ENCODE data around the gene PTPRF.
"Not testable (repeated sequence)": the region's sequence is repeated elsewhere in the genome, so short reads cannot be mapped to it uniquely, and the experiment has no call there.

The PTPRF gene

GRCh38 chr1:43638381-43638780 is 107.7 kb downstream of the PTPRF start:
- POLR2A ChIA-PET; H3K36me3 ChIP-seq (ENCODE audit: control insufficient read depth in 4 of 4, insufficient read depth in 4 of 4, low read length in 3 of 4); DNase-seq; CTCF ChIA-PET; H3K27ac ChIP-seq (ENCODE audit: insufficient read depth in 1 of 2, low read depth in 1 of 2, low read length in 2 of 2, poor library complexity in 1 of 2, severe bottlenecking in 2 of 2); H3K27me3 ChIP-seq (replicated peaks in 2 of 5; ENCODE audit: control insufficient read depth in 4 of 5, insufficient read depth in 5 of 5, low read length in 4 of 5); H3K9me3 ChIP-seq (ENCODE audit: control extremely low read depth in 1 of 5, control insufficient read depth in 4 of 5, insufficient read depth in 2 of 5, low read depth in 1 of 5, low read length in 4 of 5); H3K4me1 ChIP-seq (ENCODE audit: control extremely low read depth in 1 of 4, control insufficient read depth in 4 of 4, insufficient read depth in 4 of 4, low read length in 3 of 4); H3K4me3 ChIP-seq (ENCODE audit: control insufficient read depth in 1 of 7, extremely low read depth in 1 of 7, insufficient read depth in 4 of 7, low read depth in 2 of 7, low read length in 6 of 7): not testable (repeated sequence)
- no CpG with 5 or more reads among the region's 4 CpGs for WGBS (ENCODE audit: insufficient coverage)

- H3K4me1 ChIP-seq (ENCODE audit: control extremely low read depth in 1 of 4, control insufficient read depth in 4 of 4, insufficient read depth in 4 of 4, low read length in 3 of 4), result no peaks in the 10 kb centered on the region
- H3K4me3 ChIP-seq (ENCODE audit: control insufficient read depth in 1 of 7, extremely low read depth in 1 of 7, insufficient read depth in 4 of 7, low read depth in 2 of 7, low read length in 6 of 7), result no peak overlapping the region
- H3K27ac ChIP-seq (ENCODE audit: insufficient read depth in 1 of 2, low read depth in 1 of 2, low read length in 2 of 2, poor library complexity in 1 of 2, severe bottlenecking in 2 of 2), result no peak overlapping the region
- WGBS (ENCODE audit: insufficient coverage), result 84% methylated on average over 5 of the region's 5 CpGs
- CTCF ChIA-PET, result interaction anchor here (1.3 to 2.3 kb wide), 2 partner anchors 13 to 86 kb away, joined by 4 to 8 read pairs; no protein-coding TSS in a partner anchor
- H3K36me3 ChIP-seq (ENCODE audit: control insufficient read depth in 4 of 4, insufficient read depth in 4 of 4, low read length in 3 of 4), result no peaks in the 10 kb centered on the region
- POLR2A ChIA-PET, result no interaction called here
- peaks cover 0 to 2% (median 0%) of the 10 kb centered on the region in 5 experiments for H3K27me3 ChIP-seq (replicated peaks in 2 of 5; ENCODE audit: control insufficient read depth in 4 of 5, insufficient read depth in 5 of 5, low read length in 4 of 5)
- no peak for DNase-seq
- no peaks in the 10 kb centered on the region for H3K9me3 ChIP-seq (ENCODE audit: control extremely low read depth in 1 of 5, control insufficient read depth in 4 of 5, insufficient read depth in 2 of 5, low read depth in 1 of 5, low read length in 4 of 5)
These were observed 109.5 kb downstream of the PTPRF start for GRCh38 chr1:43639976-43640794.

GRCh38 chr1:43644558-43644957 is 113.9 kb downstream of the PTPRF start:
- 83% methylated on average over 1 of the region's 1 CpG for WGBS (ENCODE audit: insufficient coverage)
- CTCF ChIA-PET, result interaction anchor here (1.1 to 1.4 kb wide), 3 partner anchors 9 to 91 kb away, joined by 3 to 6 read pairs (median 3); no protein-coding TSS in a partner anchor
- no peak overlapping the region for H3K27ac ChIP-seq (ENCODE audit: insufficient read depth in 1 of 2, low read depth in 1 of 2, low read length in 2 of 2, poor library complexity in 1 of 2, severe bottlenecking in 2 of 2)

GRCh38 chr1:43645461-43645860 is 114.8 kb downstream of the PTPRF start:
- POLR2A ChIA-PET, result no interaction called here
- CTCF ChIA-PET, result interaction anchor here (1.1 to 1.4 kb wide), 3 partner anchors 8 to 92 kb away, joined by 3 to 6 read pairs (median 3); no protein-coding TSS in a partner anchor
- DNase-seq, result no peak
- Histone ChIP-seq H3K36me3 (ENCODE audit: control insufficient read depth in 4 of 4, insufficient read depth in 4 of 4, low read length in 3 of 4) (no peaks in the 10 kb centered on the region), H3K27ac (ENCODE audit: insufficient read depth in 1 of 2, low read depth in 1 of 2, low read length in 2 of 2, poor library complexity in 1 of 2, severe bottlenecking in 2 of 2) (no peak overlapping the region), H3K27me3 (replicated peaks in 2 of 5; ENCODE audit: control insufficient read depth in 4 of 5, insufficient read depth in 5 of 5, low read length in 4 of 5) (peaks cover 0 to 3% (median 0%) of the 10 kb centered on the region in 5 experiments), H3K9me3 (ENCODE audit: control extremely low read depth in 1 of 5, control insufficient read depth in 4 of 5, insufficient read depth in 2 of 5, low read depth in 1 of 5, low read length in 4 of 5) (no peaks in the 10 kb centered on the region), H3K4me3 (ENCODE audit: control insufficient read depth in 1 of 7, extremely low read depth in 1 of 7, insufficient read depth in 4 of 7, low read depth in 2 of 7, low read length in 6 of 7) (no peak overlapping the region), H3K4me1 (ENCODE audit: control extremely low read depth in 1 of 4, control insufficient read depth in 4 of 4, insufficient read depth in 4 of 4, low read length in 3 of 4) (peaks cover 0 to 9% (median 6%) of the 10 kb centered on the region in 4 experiments)
- 80% methylated on average over 1 of the region's 1 CpG for WGBS (ENCODE audit: insufficient coverage)

More at GRCh38 chr1:43644558-43644957, 113.9 kb downstream of the PTPRF start:
- H3K27me3 ChIP-seq (replicated peaks in 2 of 5; ENCODE audit: control insufficient read depth in 4 of 5, insufficient read depth in 5 of 5, low read length in 4 of 5), result peaks cover 0 to 3% (median 0%) of the 10 kb centered on the region in 5 experiments
- H3K4me3 ChIP-seq (ENCODE audit: control insufficient read depth in 1 of 7, extremely low read depth in 1 of 7, insufficient read depth in 4 of 7, low read depth in 2 of 7, low read length in 6 of 7), result no peak overlapping the region
- DNase-seq, result no peak
- POLR2A ChIA-PET, result no interaction called here
- peaks cover 0 to 9% (median 6%) of the 10 kb centered on the region in 4 experiments for H3K4me1 ChIP-seq (ENCODE audit: control extremely low read depth in 1 of 4, control insufficient read depth in 4 of 4, insufficient read depth in 4 of 4, low read length in 3 of 4)
- H3K9me3 ChIP-seq (ENCODE audit: control extremely low read depth in 1 of 5, control insufficient read depth in 4 of 5, insufficient read depth in 2 of 5, low read depth in 1 of 5, low read length in 4 of 5), result no peaks in the 10 kb centered on the region
- no peaks in the 10 kb centered on the region for H3K36me3 ChIP-seq (ENCODE audit: control insufficient read depth in 4 of 4, insufficient read depth in 4 of 4, low read length in 3 of 4)

GRCh38 chr1:43647331-43647730 is 116.6 kb downstream of the PTPRF start:
- CTCF ChIA-PET, result interaction anchor here (2.8 kb wide), 1 partner anchor 12 kb away, joined by 7 read pairs; no protein-coding TSS in a partner anchor
- H3K9me3 ChIP-seq (ENCODE audit: control extremely low read depth in 1 of 5, control insufficient read depth in 4 of 5, insufficient read depth in 2 of 5, low read depth in 1 of 5, low read length in 4 of 5), result not testable (repeated sequence)

GRCh38 chr1:43648221-43648847 is 117.7 kb downstream of the PTPRF start:
- peaks cover 0 to 3% (median 0%) of the 10 kb centered on the region in 5 experiments for H3K27me3 ChIP-seq (replicated peaks in 2 of 5; ENCODE audit: control insufficient read depth in 4 of 5, insufficient read depth in 5 of 5, low read length in 4 of 5)
- ChIA-PET CTCF (interaction anchor here (2.1 to 2.8 kb wide), 2 partner anchors 10 to 13 kb away, joined by 6 to 7 read pairs; no protein-coding TSS in a partner anchor), POLR2A (no interaction called here)
- H3K4me3 ChIP-seq (ENCODE audit: control insufficient read depth in 1 of 7, extremely low read depth in 1 of 7, insufficient read depth in 4 of 7, low read depth in 2 of 7, low read length in 6 of 7), result no peak overlapping the region
- peaks cover 13 to 28% (median 21%) of the 10 kb centered on the region in 4 experiments for H3K4me1 ChIP-seq (ENCODE audit: control extremely low read depth in 1 of 4, control insufficient read depth in 4 of 4, insufficient read depth in 4 of 4, low read length in 3 of 4)
- H3K36me3 ChIP-seq (ENCODE audit: control insufficient read depth in 4 of 4, insufficient read depth in 4 of 4, low read length in 3 of 4), result peaks cover 0 to 3% (median 1%) of the 10 kb centered on the region in 4 experiments
- H3K27ac ChIP-seq (ENCODE audit: insufficient read depth in 1 of 2, low read depth in 1 of 2, low read length in 2 of 2, poor library complexity in 1 of 2, severe bottlenecking in 2 of 2), result no peak overlapping the region
- DNase-seq, result peak; percentile 5 to 24 (median 14)
- no peaks in the 10 kb centered on the region for H3K9me3 ChIP-seq (ENCODE audit: control extremely low read depth in 1 of 5, control insufficient read depth in 4 of 5, insufficient read depth in 2 of 5, low read depth in 1 of 5, low read length in 4 of 5)
- 97% methylated on average over 5 of the region's 7 CpGs for WGBS (ENCODE audit: insufficient coverage)

More at GRCh38 chr1:43647331-43647730, 116.6 kb downstream of the PTPRF start:
- DNase-seq; H3K4me3 ChIP-seq (ENCODE audit: control insufficient read depth in 1 of 7, extremely low read depth in 1 of 7, insufficient read depth in 4 of 7, low read depth in 2 of 7, low read length in 6 of 7); POLR2A ChIA-PET; H3K27ac ChIP-seq (ENCODE audit: insufficient read depth in 1 of 2, low read depth in 1 of 2, low read length in 2 of 2, poor library complexity in 1 of 2, severe bottlenecking in 2 of 2); H3K27me3 ChIP-seq (replicated peaks in 2 of 5; ENCODE audit: control insufficient read depth in 4 of 5, insufficient read depth in 5 of 5, low read length in 4 of 5); H3K36me3 ChIP-seq (ENCODE audit: control insufficient read depth in 4 of 4, insufficient read depth in 4 of 4, low read length in 3 of 4): not testable (repeated sequence)
- H3K4me1 ChIP-seq (ENCODE audit: control extremely low read depth in 1 of 4, control insufficient read depth in 4 of 4, insufficient read depth in 4 of 4, low read length in 3 of 4), result peaks cover 13 to 25% (median 19%) of the 10 kb centered on the region in 4 experiments
- 100% methylated on average over 3 of the region's 9 CpGs for WGBS (ENCODE audit: insufficient coverage)

Measured in common myeloid progenitor, CD34-positive (primary cell).